NCI-H2029 (cell line): ENCODE measurements around the gene ENG.
"Not testable (repeated sequence)": the region's sequence is repeated elsewhere in the genome, so short reads cannot be mapped to it uniquely, and the experiment has no call there.

Source experiments
- DNase-seq: peaks from one replicate; lab custom pipeline; 2025; lab: John Stamatoyannopoulos, UW

Gene ENG

GRCh38 chr9:127854184-127854806 lies at the start of gene ENG:
TSS of gene ENG (minus strand) at chr9:127854658. CDS start at chr9:127854355, 303 bp downstream.
- peak; percentile 28 for DNase-seq

GRCh38 chr9:127903557-127904475 lies 49.4 kb upstream of the ENG start:
- no peak for DNase-seq

- no peak for DNase-seq
These were observed 44.9 kb upstream of the ENG start, which contains the start of gene ST6GALNAC6 for GRCh38 chr9:127899128-127899943. TSS of gene ST6GALNAC6 (minus strand) at chr9:127899603. CDS start at chr9:127897981, 1,622 bp downstream.

GRCh38 chr9:127898433-127899127 lies 44.1 kb upstream of the ENG start:
- no peak for DNase-seq

- DNase-seq = peak; percentile 39
These were observed 42.8 kb upstream of the ENG start for GRCh38 chr9:127897193-127897692.

- DNase-seq = no peak
These were observed 42.1 kb upstream of the ENG start for GRCh38 chr9:127896395-127897192.

- DNase-seq = no peak
These were observed 41.4 kb upstream of the ENG start for GRCh38 chr9:127895811-127896210.

- no peak for DNase-seq
These were observed 38.9 kb upstream of the ENG start for GRCh38 chr9:127893392-127893791.

- no peak for DNase-seq
These were observed 38.4 kb upstream of the ENG start for GRCh38 chr9:127892831-127893230.

GRCh38 chr9:127890053-127890452 lies 35.6 kb upstream of the ENG start:
- no peak for DNase-seq

GRCh38 chr9:127887792-127888191 lies 33.3 kb upstream of the ENG start:
- DNase-seq = no peak

GRCh38 chr9:127886401-127886972 lies 32.0 kb upstream of the ENG start:
- DNase-seq = no peak

GRCh38 chr9:127885508-127886281 lies 31.2 kb upstream of the ENG start:
- DNase-seq = no peak

- DNase-seq = no peak
These were observed 30.6 kb upstream of the ENG start for GRCh38 chr9:127884976-127885490.

- DNase-seq = peak; percentile 67
These were observed 30.0 kb upstream of the ENG start for GRCh38 chr9:127884427-127884911.

- no peak for DNase-seq
These were observed 29.5 kb upstream of the ENG start for GRCh38 chr9:127883959-127884358.

- DNase-seq = not testable (repeated sequence)
These were observed 27.3 kb upstream of the ENG start for GRCh38 chr9:127881715-127882114.

GRCh38 chr9:127880143-127880542 lies 25.7 kb upstream of the ENG start:
- DNase-seq = no peak
